T-helper 1 cell treated with Interleukin-12 subunit alpha and Interleukin-12 subunit beta and Interleukin-4 antibody, amounts not matched to agents 30 ng/mL and 1 ng/mL, for 36 hours (primary cell): ENCODE measurements around the gene ESPL1. TPM values are rescaled to one million over a fixed set of nuclear protein-coding genes. Genes with fewer than 3 reads are reported as not detected.

Experiments used
- intact Hi-C: fragments of 100-400 bp; cut with micrococcal nuclease; formaldehyde crosslinking; loops from one replicate; pipeline ENCODE4 v1.15.1; 2024
- total RNA-seq: library from RNA; stranded (reverse); gene quantifications from 2 replicates; pipeline ENCODE4 v1.2.3, GENCODE V29; 2022

Gene ESPL1
- total RNA-seq, result 58.2 and 63.4 TPM in 2 replicates

DNA sequence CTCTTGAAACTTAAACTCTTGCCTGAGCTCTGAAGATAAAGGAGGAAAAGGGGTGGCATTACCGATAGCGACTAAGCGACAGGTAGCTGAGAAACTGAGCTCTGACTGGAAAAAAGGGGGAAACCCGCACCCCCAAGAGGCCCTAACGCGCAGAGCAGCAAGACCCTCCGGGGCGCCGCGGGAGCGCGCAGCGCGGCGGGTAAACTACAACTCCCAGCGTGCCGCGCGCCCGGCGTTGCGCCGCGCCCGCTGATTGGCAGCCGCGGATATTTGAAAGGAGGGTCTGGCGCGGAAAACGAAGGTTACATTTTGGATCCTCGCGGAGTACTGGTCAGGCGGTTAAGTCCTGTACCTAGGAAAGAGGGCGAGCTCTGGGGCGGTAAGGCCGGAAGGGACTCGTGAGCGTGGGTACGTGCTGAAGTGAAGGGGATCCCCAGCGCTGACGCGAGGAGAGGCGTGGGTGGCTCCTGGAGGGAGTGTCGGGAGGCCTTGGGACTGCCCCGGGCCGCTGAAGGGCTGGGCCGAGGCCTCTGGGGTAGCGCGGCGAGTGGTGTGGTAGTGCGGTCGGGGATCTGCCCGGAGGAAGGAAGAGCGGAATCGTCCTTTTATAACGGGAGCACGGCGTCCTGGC, at the start of gene ESPL1:
ESPL1 (plus strand) TSS at position 301 of the 631 bp plus-strand sequence. CDS start 468 bp downstream, outside the sequence.
- intact Hi-C loops, result loop anchor here (1.0 kb wide), 10 partner anchors 16 to 233 kb away; partner anchors contain the start of genes AAAS, CSAD, MYG1 and PFDN5

DNA sequence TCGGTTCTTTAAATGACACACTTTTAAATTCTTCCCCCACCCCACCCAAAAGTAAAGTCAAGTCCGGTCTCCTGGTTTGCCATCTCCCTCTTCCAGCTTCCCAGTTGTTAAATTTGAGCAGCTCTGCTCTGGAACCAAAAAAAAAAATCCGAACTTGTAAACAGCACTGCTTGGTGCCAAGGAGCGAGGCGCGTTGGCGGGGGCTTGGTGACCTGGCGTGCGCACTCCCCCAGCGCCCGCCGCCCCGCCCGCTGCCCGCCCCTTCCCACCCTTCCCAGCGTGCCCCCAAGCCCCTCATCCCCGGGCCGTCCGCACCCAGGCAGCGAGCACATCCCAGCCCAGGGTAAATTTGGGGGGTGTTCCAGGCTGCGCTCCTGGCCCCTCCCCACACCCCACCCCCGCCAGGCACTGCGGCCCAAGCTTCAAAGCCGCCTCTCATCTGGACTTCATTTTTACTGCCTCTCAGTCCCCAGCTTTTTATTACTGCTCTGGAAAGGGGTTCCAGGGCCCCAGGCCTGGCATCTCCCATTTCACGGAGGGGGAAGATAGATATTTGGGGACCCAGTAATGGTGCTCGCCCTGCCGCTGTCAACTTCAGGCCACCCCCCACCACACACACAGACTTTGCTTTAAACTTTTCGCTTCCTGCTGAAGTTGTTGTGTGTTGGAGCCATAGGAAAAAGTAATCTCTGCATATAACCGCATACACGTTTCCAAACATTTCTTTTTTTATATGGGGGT, 49.4 kb upstream of the ESPL1 start:
- intact Hi-C loops, result loop anchor here (1.0 to 5.0 kb wide), 3 partner anchors 18 to 204 kb away; partner anchors contain the start of genes AMHR2 and MYG1

DNA sequence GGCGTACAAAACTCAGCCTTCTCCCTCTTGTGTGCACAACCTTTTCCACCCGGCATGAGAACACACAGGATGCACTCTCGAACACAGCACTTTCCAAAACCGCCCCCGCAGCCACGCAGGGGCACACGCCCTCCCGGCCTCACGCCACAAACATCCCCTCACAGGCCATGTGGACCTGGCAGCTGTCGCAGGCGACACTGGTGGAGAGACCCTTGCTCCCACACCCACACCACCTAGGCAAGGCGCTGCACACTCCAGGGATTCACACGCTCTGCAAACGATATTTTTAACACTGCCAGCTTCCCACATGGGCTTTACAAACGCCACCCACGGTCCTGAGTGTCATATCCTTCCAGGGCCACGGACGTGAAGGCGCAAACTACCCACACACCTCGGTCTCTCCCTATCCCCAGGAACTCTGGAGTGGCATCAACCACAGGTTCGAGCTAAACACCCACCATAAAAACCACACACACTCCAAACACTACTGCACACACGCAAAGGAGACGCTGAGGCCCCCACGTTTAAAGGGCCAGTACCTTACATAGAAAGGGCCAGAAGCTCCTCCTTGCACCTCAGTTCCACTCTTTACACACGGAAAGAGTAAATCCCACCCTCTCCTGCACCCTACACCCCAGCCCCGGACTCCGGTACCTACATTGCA, 48.7 kb upstream of the ESPL1 start:
- intact Hi-C loops, result loop anchor here (1.0 to 5.0 kb wide), 3 partner anchors 19 to 203 kb away; partner anchors contain the start of genes AMHR2 and MYG1

DNA sequence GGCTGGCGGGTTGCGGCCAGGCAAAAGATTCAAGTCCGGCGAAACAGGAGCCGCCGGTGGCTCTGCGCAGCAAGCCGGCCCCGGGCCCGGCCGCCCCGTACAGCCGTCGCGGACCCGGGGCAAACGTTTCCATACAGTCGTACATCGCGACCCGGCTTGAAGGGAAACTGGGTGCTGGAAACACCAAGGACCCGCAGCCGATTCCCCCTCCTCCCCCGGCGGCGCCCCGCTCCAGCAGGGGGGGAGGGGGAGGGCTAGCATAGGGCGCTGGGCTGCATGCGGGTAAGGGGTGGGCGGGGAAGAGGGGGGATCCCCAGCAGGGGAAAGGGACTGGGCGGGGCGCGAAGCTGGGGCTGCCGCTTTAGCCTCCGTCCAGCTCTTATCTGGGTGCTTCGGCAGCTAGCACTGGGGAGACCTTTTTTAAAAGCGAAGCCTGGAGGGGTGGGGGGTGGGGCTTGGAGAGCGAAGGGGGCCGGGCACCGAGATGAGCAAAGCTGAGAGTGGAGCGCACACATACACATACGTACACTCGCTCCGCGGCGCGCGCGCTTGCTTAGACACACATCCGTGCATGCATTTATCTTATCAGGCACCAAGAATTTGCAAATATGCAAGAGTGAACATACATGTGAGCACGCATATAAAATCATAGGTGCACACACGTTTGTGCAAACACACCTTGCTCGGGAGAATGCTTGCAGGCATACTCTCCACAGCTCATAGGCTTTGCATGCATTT, 48.0 kb upstream of the ESPL1 start:
- intact Hi-C loops, result loop anchor here (1.0 to 5.0 kb wide), 17 partner anchors 11 to 1061 kb away; partner anchors contain the start of genes AMHR2, CBX5, CSAD and EIF4B

DNA sequence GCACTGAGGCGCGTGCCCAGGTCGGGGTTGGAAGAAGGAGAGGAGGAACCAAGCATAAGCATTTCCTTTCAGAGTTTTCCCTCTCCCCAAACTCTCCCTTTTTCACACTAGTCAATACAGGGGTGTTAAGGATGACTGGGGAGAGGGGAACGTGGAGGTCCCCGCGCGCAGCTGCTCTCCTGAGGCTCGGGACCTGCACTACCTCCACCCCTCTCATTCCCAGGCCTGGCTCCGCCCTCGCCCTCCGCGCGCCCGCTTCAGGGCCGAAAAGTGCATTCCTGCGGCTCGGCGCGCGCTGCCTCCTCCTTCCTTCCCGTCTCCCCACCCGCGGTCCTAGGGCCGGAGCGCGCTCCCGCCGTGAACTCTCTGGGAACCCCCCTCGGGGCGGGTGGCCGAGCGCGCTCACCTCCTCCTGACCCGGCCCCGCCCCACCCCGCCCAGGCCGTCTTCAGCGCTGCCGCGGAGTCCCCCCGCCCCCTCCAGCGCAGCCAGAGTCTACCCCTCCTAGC, 47.4 kb upstream of the ESPL1 start:
- intact Hi-C loops, result loop anchor here (1.0 to 5.0 kb wide), 14 partner anchors 11 to 1060 kb away; partner anchors contain the start of genes CBX5, CSAD, EIF4B and ESPL1

DNA sequence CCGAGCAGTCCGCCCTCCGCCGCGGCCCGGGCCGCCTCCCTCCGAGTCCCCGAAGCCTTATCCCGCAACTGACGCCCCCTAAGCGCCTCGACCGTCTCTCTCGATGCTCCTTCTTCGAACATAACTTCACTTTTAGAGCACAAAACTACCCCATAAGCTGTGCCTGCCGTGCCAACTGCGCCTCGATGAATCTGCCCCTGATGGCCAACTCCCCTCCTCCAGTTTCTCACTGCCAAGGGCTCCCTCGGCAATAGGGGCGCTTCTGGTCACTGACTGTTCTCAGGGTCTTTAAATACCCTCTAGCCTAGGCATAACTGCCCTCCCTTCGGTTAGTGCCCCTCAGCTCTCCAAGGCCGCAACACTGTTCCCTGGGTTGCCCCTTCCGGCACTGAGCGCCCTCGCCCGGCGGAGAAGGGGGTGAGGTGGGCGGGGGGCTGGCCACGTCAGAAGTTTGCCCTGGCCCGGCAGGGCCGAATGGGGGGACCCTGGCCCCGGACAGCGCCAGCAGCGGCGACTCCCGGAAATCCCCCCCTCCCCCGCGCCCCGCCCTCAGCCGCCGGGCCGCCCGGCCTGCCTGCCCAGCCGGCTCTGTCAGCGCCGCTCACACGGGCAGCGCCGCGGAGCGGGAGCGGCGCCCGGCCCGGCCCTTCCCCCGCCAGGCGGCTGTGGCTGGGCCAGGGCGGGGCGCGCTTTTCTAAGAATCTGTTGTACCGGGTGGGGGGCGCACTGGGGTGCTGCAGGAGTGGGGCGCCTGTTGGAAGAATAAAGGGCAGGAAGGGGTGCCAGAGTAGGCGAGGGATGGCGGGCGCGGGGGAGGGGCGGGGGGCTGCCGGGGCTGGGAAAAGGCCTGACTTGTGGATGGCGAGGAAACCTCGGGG, 46.7 kb upstream of the ESPL1 start:
- intact Hi-C loops, result loop anchor here (2.0 to 5.0 kb wide), 5 partner anchors 65 to 1059 kb away; partner anchors contain the start of genes CBX5, EIF4B, HNRNPA1 and PCBP2

DNA sequence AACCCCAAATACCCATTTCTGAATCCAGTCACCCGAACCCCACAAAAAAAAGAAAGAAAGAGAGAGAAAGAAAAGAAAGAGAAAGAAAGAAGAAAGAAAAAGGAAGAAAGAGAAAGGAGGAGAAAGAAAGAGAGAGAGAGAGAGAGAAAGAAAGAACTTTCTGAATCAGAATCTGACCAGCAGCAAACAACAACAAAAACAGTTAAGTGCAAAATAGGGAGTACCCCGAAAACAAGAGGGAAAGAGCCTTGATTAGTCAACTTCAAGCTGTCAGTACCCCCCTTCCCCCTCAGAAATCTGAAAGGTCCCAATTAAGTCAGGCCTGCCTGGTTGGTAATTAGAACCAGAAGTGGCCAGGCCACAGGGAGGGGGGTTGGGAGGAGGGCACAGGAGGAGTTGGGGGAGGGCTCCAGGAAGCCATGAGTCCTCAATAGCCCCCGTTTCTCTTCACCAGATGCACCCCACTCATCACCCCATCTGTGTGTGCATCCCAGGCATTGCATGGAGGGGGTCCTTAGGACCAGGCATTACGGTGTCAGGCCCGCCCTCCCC, 45.9 kb upstream of the ESPL1 start:
- intact Hi-C loops, result loop anchor here (5.0 kb wide), 2 partner anchors 215 to 230 kb away; partner anchors contain the start of genes EIF4B and PCBP2

DNA sequence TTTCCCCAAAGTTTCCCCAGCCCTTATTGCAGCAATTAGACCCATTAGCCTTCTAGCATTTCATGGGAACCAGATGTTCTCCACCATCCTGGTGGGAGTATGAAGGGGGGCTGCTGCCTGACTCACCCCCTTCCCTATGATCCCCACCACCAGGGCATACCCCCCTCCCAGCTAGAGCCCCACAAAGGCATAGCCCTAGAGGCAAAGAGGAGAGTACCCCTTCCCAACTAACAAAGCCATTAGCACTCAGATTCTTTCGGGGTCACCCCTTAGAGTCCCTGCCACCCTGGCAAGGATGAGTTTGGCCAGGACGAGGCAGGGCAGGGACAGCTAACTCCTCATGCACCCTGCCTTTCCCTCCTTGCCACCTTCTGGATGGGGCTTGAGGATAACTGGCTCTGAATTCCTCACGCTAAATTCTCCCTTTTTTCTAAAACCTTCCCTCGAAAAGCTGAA, 45.3 kb upstream of the ESPL1 start:
- intact Hi-C loops, result loop anchor here (5.0 kb wide), 2 partner anchors 216 to 229 kb away; partner anchors contain the start of genes EIF4B and PCBP2

DNA sequence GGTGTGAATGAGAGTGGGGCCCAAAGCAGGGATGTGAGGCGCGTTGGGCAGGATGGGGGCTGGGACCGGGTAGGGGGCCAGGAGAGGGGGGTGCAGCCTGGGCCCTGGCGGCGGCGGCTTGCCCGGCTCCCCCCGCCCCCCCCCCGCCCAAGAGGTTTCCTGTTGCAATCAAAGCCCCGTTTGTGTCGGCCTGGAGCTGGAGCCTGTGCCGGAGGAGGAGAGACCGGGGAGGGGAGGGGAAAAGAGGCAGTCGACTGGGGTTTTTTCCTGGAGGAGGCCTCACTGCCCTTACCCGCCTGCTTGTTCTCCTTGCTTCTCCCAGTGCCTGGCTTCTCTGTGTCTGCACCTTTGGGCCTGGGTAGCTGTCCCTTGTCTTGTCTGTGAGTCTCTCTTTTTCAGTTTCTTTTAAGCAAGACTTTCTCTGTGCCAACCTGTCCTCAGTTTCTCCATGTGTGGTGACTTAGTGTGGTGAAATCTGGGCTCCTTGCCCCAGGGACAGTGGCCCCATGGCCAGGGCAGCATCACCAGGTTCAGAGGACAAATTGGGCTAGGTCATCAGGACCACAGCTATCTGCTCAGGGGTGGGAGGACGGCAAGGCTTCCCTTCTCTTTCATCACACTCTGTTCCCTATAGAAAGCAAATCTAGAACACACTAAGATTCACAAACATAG, 44.6 kb upstream of the ESPL1 start:
- intact Hi-C loops, result loop anchor here (5.0 kb wide), 2 partner anchors 216 to 229 kb away; partner anchors contain the start of genes EIF4B and PCBP2

DNA sequence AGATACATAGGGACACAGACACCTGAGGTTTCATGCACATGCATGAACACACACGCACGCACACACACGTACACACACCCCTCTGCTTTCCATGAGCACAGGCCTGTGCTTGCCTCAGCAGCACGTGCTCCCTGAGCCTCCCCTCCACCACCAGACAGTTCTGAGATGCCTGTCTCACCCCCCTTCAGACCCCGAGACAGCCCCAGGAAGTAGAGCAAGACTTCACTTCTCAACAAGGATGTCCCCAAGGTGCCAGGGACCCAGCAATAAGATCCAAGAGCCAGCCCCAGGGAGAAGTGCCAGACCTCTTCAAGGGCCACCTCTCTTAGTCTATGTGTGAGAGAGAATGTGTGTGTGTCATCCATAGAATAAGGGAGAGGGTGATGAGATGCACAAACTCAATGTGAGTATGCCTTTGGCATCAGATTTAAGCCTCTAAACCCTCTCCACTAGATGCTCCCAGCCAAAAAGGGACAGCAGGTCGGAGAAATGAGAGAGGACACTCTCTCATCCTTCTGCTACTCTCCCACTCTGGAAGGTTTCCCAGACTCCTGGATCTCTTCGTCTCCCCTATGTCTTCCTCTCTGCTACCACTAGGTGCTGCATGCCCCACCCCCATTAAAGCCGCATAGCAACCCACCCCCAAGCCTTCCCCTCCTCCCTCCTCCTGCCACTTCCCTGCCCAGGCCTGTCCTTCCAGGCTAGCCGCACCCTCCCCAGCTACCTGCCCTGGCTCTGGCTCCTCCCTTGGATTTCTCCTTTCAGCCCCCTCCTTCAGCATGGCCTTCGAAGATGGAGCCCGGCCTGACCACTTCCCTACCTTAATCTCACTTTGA, 43.8 kb upstream of the ESPL1 start:
- intact Hi-C loops, result loop anchor here (5.0 kb wide), 2 partner anchors 217 to 228 kb away; partner anchors contain the start of genes EIF4B and PCBP2

DNA sequence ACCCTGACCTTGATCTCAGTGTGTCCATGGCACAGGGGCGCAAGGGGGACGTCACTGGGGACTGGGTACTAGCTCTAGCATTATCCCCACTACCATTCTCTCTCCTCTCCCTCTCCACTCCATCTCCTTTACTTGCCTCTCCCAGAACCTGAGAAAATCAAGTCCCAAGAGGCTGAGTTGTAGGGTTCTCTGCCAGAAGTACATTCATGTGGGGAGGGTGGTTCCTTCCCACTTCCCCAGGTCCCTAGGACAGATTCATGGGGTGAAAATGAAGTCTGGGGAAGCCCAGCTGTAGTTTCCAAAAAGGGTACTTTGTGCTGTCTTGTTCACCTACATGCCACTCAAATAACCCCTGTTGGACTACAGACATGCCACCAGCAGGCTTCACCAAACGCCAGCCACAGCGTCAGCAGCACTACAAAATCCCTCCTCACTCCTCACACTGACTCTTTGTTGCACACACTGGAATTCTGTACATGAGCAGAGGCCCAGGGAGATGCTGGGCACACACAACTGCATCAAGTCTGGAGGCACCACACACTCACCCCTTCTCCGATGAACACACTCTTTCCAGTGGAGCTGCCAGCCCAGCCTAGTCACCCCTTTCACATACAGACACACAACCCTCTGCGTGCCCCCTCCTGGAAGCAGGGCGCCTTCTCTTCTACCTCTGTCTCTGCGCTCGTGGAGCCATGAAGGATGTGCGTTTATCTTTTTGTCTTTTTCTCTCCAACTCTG, 43.0 kb upstream of the ESPL1 start:
- intact Hi-C loops, result loop anchor here (5.0 kb wide), 2 partner anchors 218 to 227 kb away; partner anchors contain the start of genes EIF4B and PCBP2

DNA sequence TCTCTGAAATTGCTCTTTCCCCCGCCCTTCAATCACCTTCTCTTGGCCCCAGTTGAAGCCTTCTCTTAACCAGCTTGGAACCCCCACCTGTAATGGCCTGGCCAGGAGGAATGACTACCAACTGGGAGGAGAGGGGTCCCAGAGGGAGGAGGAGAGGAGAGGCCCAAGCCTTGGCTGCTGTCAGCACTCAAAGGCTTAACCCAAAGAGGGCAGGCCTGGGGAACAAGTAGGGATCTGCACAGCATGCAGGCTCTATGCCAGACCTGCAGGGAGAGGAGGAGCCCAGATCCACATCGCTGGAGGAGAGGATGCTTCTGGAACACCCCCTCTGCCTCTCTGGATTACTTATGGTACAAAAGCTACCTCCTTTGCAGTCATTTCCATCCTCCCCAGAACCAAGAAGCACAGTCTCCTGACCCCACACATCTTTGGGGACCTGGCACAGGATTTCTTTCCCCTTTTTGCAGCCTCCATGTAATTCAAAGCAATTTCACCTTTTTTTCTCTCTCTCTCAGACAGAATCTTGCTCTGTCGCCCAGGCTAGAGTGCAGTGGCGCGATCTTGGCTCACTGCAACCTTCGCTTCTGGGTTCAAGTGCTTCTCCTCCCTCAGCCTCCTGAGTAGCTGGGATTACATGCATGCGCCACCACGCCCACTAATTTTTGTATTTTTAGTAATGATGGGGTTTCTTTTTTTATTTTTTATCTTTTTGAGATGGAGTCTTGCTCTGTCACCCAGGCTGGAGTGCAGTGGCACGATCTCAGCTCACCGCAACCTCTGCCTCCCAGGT, 42.3 kb upstream of the ESPL1 start:
- intact Hi-C loops, result no loop called here

DNA sequence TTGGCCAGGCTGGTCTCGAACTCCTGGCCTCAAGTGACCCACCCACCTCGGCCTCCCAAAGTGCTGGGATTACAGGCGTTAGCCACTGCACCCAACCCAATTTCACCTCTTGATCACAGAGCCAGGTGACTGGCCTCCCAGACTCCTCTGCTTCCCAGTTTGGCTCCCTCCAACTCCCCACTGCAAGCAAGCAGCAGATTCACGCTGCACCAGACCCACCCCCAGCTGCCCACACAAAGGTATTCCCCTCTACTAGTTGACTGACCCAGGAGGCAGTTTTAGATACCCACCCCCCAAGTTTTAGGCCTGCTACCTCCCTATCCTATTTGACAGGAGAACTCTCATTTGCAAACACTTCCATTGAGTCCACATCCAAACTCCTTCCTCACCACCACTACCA, 41.3 kb upstream of the ESPL1 start:
- intact Hi-C loops, result no loop called here

DNA sequence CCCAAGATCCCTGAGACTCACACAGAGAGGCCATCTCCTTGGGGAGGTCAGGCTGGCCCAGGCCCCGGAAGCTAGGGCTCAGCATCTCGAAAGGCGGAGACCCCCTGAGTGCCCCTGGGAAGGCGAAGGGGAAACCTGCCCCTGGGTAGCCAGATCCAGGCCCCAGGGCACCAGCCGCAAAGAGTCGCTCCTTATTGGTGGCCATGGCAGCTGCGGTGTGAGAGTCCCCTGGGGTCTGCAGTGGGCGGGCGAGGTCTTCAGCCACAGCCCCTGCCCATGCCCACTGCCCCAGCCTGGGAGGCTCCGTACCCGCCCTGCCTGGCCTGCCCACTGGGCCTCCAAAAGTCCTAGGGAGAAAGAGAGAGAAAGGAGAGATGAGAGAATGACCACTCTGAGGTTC, 40.8 kb upstream of the ESPL1 start:
- intact Hi-C loops, result no loop called here

DNA sequence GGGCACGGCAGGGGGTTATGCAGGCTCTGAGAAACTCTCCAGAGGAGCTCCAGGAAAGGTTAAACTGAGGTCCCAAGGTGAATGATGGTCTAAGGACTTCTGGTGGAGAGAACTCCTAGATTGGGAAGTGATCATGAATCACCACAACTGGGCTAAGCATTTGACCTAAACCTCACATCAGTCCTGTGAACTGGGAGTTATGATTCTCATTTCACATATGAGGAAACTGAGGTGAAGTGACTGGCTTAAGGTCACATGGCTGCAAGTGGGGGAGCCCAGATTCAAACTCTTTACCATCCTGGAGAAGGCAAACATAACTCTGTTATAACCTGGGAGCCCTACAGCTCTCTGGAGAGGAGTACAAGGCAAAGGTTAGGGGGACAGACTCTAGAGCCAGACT, 40.3 kb upstream of the ESPL1 start:
- intact Hi-C loops, result no loop called here

DNA sequence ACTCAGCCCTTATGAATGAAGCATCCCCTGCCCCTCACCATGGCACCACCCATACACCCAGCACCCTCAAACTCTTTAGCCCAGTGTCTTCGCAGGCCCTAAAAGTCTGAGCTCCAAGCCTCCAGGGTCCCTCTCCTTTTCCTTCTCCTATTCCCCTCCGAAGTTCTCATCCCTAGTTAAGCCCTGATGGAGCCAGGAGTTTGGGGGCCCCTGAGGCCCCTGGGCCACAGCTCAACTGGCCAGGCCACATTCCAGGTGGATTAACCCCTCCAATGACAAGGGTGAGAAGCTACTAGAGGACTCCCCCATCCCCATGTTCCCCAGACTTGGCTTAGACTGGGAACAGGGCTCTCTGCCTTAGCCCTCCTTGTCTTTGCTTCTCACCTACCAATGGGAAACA, 38.6 kb upstream of the ESPL1 start:
- intact Hi-C loops, result no loop called here
